HEK293 (cell line): ENCODE measurements around the gene WNT6.

Source experiments
- EGR2 ChIP-seq: fragments of 450-650 bp; formaldehyde crosslinking; IDR thresholded peaks from 2 replicates; pipeline ENCODE4 v1.5.1; 2016; ENCODE audit warnings: low read depth, missing biosample characterization, missing genetic modification characterization
- FEZF1 ChIP-seq: fragments of 450-650 bp; formaldehyde crosslinking; IDR thresholded peaks from 2 replicates; pipeline ENCODE4 v1.5.1; 2016; ENCODE audit warnings: missing biosample characterization, missing genetic modification characterization
- GLIS2 ChIP-seq: fragments of 450-650 bp; formaldehyde crosslinking; IDR thresholded peaks from 2 replicates; pipeline ENCODE4 v1.5.1; 2016; ENCODE audit warnings: missing biosample characterization, missing genetic modification characterization
- INSM2 ChIP-seq: fragments of 450-650 bp; formaldehyde crosslinking; IDR thresholded peaks from 2 replicates; pipeline ENCODE4 v1.5.1; 2016; ENCODE audit warnings: missing biosample characterization, missing genetic modification characterization
- KLF10 ChIP-seq: fragments of 450-650 bp; IDR thresholded peaks from 2 replicates; pipeline ENCODE4 v1.5.1; 2018; ENCODE audit warnings: missing biosample characterization, mild to moderate bottlenecking, missing genetic modification characterization
- KLF17 ChIP-seq: fragments of 450-650 bp; formaldehyde crosslinking; IDR thresholded peaks from 2 replicates; pipeline ENCODE4 v1.5.1; 2016; ENCODE audit warnings: missing biosample characterization, missing genetic modification characterization
- MYNN ChIP-seq: fragments of 450-650 bp; formaldehyde crosslinking; IDR thresholded peaks from 2 replicates; pipeline ENCODE4 v1.5.1; 2016; ENCODE audit warnings: missing biosample characterization, missing genetic modification characterization, borderline replicate concordance
- OSR2 ChIP-seq: fragments of 450-650 bp; formaldehyde crosslinking; IDR thresholded peaks from 2 replicates; pipeline ENCODE4 v1.5.1; 2016; ENCODE audit warnings: missing biosample characterization, missing genetic modification characterization
- OVOL3 ChIP-seq: fragments of 450-650 bp; formaldehyde crosslinking; IDR thresholded peaks from 2 replicates; pipeline ENCODE4 v1.5.1; 2016; ENCODE audit warnings: missing biosample characterization, missing genetic modification characterization
- PRDM10 ChIP-seq: fragments of 450-650 bp; formaldehyde crosslinking; IDR thresholded peaks from 2 replicates; pipeline ENCODE4 v1.5.1; 2016; ENCODE audit warnings: missing biosample characterization, missing genetic modification characterization
- YY1 ChIP-seq: fragments of 450-650 bp; formaldehyde crosslinking; IDR thresholded peaks from 2 replicates; pipeline ENCODE4 v1.5.1; 2018; ENCODE audit warnings: missing biosample characterization, missing genetic modification characterization
- ZNF146 ChIP-seq: fragments of 450-650 bp; formaldehyde crosslinking; IDR thresholded peaks from 2 replicates; pipeline ENCODE4 v1.5.1; 2016; ENCODE audit warnings: missing biosample characterization, missing genetic modification characterization
- ZNF155 ChIP-seq: fragments of 450-650 bp; formaldehyde crosslinking; IDR thresholded peaks from 2 replicates; pipeline ENCODE4 v1.5.1; 2016; ENCODE audit warnings: missing biosample characterization, missing genetic modification characterization
- ZNF2 ChIP-seq: fragments of 450-650 bp; formaldehyde crosslinking; IDR thresholded peaks from 2 replicates; pipeline ENCODE4 v1.5.1; 2016; ENCODE audit warnings: missing biosample characterization, missing genetic modification characterization
- ZNF221 ChIP-seq: fragments of 450-650 bp; formaldehyde crosslinking; IDR thresholded peaks from 2 replicates; pipeline ENCODE4 v1.5.1; 2017; ENCODE audit warnings: missing biosample characterization, missing genetic modification characterization, borderline replicate concordance
- ZNF274 ChIP-seq, 2 experiments: fragments of 200-500 bp in 1 of 2; fragments of 450-650 bp in 1 of 2; sonication (Bioruptor generic) in 1 of 2; formaldehyde crosslinking in 1 of 2; IDR thresholded peaks; 2 replicates each; pipeline versions ENCODE4 v1.5.1 to v1.6.1; 2014 to 2016; ENCODE audit warnings: borderline replicate concordance in 1 of 2, inconsistent platforms in 1 of 2, low read length in 1 of 2, missing biosample characterization in 1 of 2, missing genetic modification characterization in 1 of 2
- ZNF311 ChIP-seq: fragments of 450-650 bp; formaldehyde crosslinking; IDR thresholded peaks from 2 replicates; pipeline ENCODE4 v1.5.1; 2017; ENCODE audit warnings: missing biosample characterization, missing genetic modification characterization, borderline replicate concordance
- ZNF449 ChIP-seq: fragments of 450-650 bp; formaldehyde crosslinking; IDR thresholded peaks from 2 replicates; pipeline ENCODE4 v1.5.1; 2017; ENCODE audit warnings: missing biosample characterization, mild to moderate bottlenecking, missing genetic modification characterization, moderate library complexity
- ZNF501 ChIP-seq: fragments of 450-650 bp; formaldehyde crosslinking; IDR thresholded peaks from 2 replicates; pipeline ENCODE4 v1.5.1; 2016; ENCODE audit warnings: missing biosample characterization, missing genetic modification characterization
- ZNF561 ChIP-seq: fragments of 450-650 bp; IDR thresholded peaks from 2 replicates; pipeline ENCODE4 v1.5.1; 2018; ENCODE audit warnings: missing biosample characterization, missing genetic modification characterization, borderline replicate concordance
- ZNF621 ChIP-seq: fragments of 450-650 bp; formaldehyde crosslinking; IDR thresholded peaks from 2 replicates; pipeline ENCODE4 v1.5.1; 2017; ENCODE audit warnings: missing biosample characterization, missing genetic modification characterization
- ZNF629 ChIP-seq: fragments of 450-650 bp; formaldehyde crosslinking; IDR thresholded peaks from 2 replicates; pipeline ENCODE4 v1.5.1; 2017; ENCODE audit warnings: missing biosample characterization, missing genetic modification characterization
- ZNF660 ChIP-seq: fragments of 450-650 bp; IDR thresholded peaks from 2 replicates; pipeline ENCODE4 v1.5.1; 2018; ENCODE audit warnings: missing biosample characterization, mild to moderate bottlenecking, missing genetic modification characterization
- ZNF777 ChIP-seq: fragments of 450-650 bp; formaldehyde crosslinking; IDR thresholded peaks from 2 replicates; pipeline ENCODE4 v1.5.1; 2017; ENCODE audit warnings: missing biosample characterization, missing genetic modification characterization, borderline replicate concordance
- ZNF785 ChIP-seq: fragments of 450-650 bp; formaldehyde crosslinking; IDR thresholded peaks from 2 replicates; pipeline ENCODE4 v1.5.1; 2016; ENCODE audit warnings: missing biosample characterization, missing genetic modification characterization
- ZSCAN30 ChIP-seq: fragments of 450-650 bp; IDR thresholded peaks from 2 replicates; pipeline ENCODE4 v1.5.1; 2018; ENCODE audit warnings: missing biosample characterization, mild to moderate bottlenecking, missing genetic modification characterization, moderate library complexity
- TF ChIP-seq, protein P1 (sequence below): fragments of 450-650 bp; formaldehyde crosslinking; IDR thresholded peaks from 2 replicates; pipeline ENCODE4 v1.5.1; 2016; ENCODE audit warnings: missing biosample characterization, missing genetic modification characterization
- TF ChIP-seq, protein P2 (sequence below): fragments of 450-650 bp; formaldehyde crosslinking; IDR thresholded peaks from 2 replicates; pipeline ENCODE4 v1.5.1; 2017; ENCODE audit warnings: missing biosample characterization, missing genetic modification characterization

WNT6 gene

GRCh38 chr2:218896501-218897393 is 37.1 kb downstream of the WNT6 start (continued):
- TF ChIP-seq PRDM10 (tag by site-specific recombination) (peak; percentile 86), ZSCAN30 (tag by site-specific recombination) (no peak), ZNF2 (tag by site-specific recombination) (no peak), ZNF777 (tag by site-specific recombination) (no peak), ZNF274 (IDR thresholded peaks at IDR 0.05; ENCODE audit: low read length) (no peak), ZNF274 (tag by site-specific recombination; IDR thresholded peaks at IDR 0.05; ENCODE audit: borderline replicate concordance) (no peak), ZNF311 (tag by site-specific recombination) (no peak), ZNF561 (tag by site-specific recombination) (no peak), EGR2 (peak; percentile 50; the same call in 1 of the 2 replicates), INSM2 (tag by site-specific recombination) (no peak), ZNF621 (tag by site-specific recombination) (no peak), KLF10 (no peak), FEZF1 (no peak), OVOL3 (no peak), ZNF660 (0 out of 2 replicates have a peak, but pooled peaks have one; percentile 14), MYNN (tag by site-specific recombination) (no peak), ZNF146 (tag by site-specific recombination) (no peak), ZNF785 (no peak), ZNF221 (tag by site-specific recombination) (no peak), GLIS2 (tag by site-specific recombination) (peak; percentile 75), ZNF629 (no peak), KLF17 (tag by site-specific recombination) (no peak; the same call in 1 of the 2 replicates), ZNF501 (tag by site-specific recombination) (no peak), YY1 (tag by site-specific recombination) (no peak), ZNF155 (tag by site-specific recombination) (no peak), OSR2 (peak; percentile 20; the same call in 1 of the 2 replicates), ZNF449 (tag by site-specific recombination) (no peak)
- TF ChIP-seq, protein P1, sequence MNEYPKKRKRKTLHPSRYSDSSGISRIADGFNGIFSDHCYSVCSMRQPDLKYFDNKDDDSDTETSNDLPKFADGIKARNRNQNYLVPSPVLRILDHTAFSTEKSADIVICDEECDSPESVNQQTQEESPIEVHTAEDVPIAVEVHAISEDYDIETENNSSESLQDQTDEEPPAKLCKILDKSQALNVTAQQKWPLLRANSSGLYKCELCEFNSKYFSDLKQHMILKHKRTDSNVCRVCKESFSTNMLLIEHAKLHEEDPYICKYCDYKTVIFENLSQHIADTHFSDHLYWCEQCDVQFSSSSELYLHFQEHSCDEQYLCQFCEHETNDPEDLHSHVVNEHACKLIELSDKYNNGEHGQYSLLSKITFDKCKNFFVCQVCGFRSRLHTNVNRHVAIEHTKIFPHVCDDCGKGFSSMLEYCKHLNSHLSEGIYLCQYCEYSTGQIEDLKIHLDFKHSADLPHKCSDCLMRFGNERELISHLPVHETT (tag by site-specific recombination) = no peak
- TF ChIP-seq, protein P2, sequence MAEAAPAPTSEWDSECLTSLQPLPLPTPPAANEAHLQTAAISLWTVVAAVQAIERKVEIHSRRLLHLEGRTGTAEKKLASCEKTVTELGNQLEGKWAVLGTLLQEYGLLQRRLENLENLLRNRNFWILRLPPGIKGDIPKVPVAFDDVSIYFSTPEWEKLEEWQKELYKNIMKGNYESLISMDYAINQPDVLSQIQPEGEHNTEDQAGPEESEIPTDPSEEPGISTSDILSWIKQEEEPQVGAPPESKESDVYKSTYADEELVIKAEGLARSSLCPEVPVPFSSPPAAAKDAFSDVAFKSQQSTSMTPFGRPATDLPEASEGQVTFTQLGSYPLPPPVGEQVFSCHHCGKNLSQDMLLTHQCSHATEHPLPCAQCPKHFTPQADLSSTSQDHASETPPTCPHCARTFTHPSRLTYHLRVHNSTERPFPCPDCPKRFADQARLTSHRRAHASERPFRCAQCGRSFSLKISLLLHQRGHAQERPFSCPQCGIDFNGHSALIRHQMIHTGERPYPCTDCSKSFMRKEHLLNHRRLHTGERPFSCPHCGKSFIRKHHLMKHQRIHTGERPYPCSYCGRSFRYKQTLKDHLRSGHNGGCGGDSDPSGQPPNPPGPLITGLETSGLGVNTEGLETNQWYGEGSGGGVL (tag by site-specific recombination) = peak; percentile 81
